ENCODE measurements around the gene ADGRA1.

GRCh38 chr10:133110133-133110532 is 22.4 kb downstream of the ADGRA1 start:
- TF ChIP-seq CTCF (IDR thresholded peaks at IDR 0.05) (no peak), POLR2A (IDR thresholded peaks at IDR 0.05) (no peak)
